Right kidney (tissue), 1 donor: ENCODE measurements around the gene CFAP58.

Experiments
- DNase-seq: peaks from one replicate; pipeline ENCODE4 v3.0.0-alpha.2; 2016

The CFAP58 gene

DNA sequence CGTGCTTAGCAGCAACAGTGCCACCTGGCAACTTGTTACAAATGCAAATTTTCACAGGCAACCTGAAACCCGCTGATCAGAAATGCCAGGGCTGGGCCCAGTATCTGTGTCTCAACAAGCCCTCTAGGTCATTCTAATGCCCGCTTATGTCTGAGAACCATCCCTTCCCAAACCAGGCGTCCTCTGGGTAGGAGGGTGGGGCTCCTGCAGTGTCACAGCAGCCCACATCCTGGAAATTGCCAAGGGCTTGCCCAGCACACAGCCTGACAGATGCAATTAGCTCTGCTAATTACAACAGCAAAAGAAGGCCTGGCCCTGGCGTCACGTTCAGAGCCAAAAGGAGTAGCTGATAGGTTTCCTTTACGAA lies 31.2 kb upstream of the CFAP58 start:
- no peak for DNase-seq

DNA sequence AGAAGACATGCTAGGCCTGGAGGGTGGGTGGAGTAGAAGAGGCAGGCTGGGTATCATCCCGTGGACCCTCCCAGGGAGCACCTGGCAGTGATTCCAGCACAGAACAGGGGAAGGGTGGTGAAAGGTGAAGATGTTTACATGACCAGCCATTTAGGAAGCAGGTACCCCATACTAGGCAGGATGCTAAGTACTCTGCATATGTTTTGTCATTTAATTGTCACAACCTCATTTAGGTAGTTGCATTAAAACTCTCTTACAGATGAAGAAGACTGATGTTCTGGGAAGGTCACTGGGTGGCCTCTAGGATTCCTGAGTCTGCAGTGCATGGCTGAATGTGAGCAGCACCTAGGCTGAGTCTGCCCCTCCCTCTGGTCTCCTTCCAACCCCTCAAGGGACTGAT lies 30.5 kb upstream of the CFAP58 start:
- no peak for DNase-seq

DNA sequence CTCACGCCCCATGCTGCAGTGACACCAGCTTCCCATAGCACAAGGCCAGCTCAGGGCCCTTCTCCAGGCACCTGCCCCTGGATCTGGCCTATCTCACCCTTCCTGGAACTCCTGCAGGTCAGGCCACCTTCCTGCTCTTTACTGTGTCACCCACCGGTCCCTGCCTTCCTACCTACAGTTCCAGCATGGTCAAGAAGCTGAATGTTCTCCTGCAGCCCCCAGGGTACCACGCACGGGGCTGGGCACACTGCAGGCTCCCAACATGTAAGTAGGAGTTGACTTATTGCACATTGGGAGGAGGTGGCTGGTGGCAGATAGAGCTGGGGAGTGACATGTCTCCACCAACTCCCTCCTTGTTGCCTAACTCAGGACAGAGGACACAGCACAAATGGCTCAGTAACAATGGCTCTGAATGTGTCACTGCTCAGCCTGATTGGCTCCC lies 29.9 kb upstream of the CFAP58 start:
- DNase-seq, result no peak

DNA sequence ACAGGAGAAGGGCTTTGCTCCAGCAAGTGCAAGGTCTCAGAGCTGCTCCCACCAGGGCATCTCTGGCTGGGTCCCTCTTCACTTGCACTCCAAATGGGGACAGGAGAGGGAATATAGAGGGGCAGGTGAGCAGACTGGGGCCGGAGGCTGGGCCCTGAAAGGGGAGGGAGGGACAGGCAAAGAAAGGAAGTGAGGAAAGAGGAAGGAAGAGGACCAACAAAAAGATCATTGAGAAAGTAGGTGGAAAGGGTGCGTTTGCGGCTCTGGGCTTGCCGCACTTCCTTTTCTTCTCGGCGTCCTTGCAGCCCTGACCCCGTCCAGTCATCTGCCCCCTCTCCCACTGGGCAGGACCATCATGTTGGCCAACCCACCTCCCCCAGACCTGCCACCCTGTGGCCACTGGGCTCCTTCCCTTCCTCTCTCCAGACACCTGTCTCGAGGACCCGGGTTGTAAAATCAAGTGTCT lies 29.4 kb upstream of the CFAP58 start:
- no peak for DNase-seq

DNA sequence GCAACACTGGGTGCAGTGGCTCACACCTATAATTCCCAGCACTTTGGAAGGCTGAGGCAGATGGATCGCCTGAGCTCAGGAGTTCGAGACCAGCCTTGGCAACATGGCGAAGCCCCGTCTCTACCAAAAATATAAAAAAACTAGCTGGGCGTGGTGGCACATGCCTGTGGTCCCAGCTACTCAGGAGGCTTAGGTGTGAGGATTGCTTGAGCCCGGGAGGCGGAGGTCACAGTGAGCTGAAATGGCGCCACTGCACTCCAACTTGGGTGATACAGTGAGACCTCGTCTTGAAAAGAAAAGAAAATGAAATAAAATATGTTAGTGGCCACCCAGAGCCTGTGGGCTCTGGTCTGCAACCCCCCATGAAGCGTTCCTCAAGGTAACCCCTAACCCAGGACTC lies 28.7 kb upstream of the CFAP58 start:
- no peak for DNase-seq

DNA sequence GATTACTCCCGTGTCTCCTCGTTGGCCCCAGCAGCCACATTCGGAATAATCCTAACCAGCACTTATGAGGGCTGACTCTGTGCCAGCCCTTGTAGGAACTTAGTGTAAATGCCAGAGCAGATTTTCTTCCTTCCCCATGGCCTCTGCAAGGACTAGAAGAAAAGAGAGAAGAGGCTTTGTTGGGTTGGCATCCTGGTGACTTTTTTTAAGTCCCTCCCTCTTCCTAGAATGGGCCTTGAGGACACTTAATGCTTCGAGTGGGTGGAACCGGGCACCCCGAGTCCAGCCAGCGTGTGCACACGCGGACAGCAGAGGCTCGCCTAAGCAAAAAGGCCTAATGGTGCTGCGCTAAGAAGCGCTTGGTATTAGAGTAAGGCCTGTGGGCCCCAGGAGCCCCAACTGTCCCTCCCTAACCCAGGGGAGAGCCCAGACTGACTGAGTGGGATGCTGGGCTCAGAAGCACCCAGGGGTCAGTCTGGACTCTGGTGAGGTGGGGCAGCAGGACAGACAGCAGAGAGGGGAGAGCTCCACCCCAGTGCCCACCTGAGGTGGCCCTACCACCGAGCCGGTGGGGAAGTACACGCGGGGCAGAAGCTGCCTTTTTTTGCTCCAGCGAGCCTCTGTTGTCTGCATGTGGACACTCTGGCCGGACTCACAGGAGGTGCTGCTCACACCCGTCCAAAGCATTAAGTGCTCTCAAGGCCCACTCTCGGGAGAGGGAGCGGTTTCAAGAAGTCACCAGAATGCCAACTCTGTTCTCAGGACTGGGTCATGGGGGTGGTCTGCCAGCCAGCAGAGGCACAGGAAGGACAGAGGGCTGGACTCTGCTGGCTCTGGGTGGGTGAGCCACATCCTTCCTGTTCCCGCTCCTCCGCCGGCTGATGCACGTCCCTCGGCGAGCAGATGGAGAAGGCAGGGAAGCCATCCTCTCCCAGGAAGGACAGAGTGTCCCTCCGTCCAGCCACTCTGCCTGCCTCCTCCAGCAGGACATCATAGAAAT lies 27.9 kb upstream of the CFAP58 start:
- no peak for DNase-seq

DNA sequence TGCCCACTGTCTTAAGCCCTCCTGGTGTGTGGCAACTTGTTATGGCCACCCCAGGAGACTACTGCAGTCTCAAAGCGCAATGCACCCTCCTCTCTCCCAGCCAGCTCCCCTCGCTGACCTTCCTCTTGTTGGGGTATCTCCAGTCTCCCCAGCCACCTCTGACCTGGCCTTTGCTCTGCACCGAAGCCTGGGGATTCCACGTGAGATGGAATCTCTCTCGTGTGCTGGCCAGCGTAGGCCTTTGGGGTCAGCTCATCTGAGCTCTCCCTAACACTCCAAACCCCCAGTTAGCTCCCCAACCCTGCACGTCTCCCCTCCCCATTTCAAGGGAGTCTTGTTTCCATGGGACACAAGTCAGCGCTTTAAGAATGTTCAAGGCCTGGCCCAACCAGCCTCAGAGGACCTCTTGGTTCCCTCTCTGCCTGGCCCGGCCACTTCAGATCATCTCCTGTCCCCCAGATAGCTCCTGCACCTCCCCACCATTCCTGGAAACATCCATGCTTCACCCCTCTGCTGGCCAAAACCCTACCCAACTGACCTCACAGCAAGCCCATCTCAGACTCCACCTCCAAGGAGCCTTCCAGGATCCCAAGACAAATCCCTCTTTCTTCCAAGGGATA lies 26.5 kb upstream of the CFAP58 start:
- DNase-seq, result no peak

DNA sequence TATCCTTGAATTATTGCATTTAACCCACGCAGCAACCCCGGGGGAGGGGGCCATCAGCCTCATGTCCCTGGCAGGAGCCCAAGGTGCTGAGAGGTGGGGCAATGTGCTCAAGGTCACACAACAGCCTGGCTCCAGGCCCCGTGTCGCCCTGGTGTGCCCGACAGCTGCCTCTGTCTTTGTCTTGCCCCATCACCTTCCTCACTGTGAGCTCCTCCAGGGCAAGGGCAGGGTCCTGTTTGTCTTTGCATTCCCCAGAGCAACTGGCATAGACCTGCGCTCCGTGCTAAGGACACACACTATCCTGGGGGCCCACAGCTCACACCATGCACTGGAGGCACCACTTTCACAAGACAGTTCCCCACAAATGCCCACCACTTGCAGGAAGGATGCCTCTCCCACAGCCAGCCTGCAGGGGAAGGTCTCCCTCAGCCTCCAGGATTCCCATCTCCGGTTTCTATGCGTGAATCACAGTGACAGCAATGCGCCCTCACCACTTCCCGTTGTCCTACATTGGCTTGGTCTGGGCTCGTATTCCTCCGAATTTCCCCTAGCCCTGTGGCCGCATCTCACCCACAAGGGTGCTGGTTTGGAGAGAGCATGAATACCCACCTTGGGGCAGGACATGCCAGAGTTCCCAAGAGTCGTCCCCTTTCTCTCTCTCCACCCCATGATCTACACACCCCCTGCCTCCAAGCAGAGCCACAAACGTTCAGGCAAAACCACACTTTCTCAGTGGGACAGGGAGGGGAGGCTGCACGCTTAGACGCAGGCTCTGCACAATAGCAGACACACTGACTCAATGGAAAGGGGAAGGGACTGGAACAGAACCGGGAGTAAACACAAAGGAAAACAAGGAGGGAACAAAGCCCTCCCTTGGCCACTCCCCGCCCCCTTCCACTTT lies 25.6 kb upstream of the CFAP58 start:
- DNase-seq, result peak; percentile 71

DNA sequence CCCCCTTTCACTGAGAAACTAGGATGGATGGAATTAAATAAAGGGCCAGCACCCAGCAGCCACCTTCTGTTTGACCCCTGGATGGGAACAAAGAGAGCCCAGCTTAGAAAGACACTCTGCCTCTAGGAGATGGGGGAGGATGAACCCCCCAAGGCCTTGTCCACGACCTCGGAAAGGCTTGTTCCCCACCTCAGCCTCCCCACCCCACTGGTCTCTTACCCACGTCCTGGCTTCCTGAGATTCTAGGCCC lies 25.1 kb upstream of the CFAP58 start:
- no peak for DNase-seq

DNA sequence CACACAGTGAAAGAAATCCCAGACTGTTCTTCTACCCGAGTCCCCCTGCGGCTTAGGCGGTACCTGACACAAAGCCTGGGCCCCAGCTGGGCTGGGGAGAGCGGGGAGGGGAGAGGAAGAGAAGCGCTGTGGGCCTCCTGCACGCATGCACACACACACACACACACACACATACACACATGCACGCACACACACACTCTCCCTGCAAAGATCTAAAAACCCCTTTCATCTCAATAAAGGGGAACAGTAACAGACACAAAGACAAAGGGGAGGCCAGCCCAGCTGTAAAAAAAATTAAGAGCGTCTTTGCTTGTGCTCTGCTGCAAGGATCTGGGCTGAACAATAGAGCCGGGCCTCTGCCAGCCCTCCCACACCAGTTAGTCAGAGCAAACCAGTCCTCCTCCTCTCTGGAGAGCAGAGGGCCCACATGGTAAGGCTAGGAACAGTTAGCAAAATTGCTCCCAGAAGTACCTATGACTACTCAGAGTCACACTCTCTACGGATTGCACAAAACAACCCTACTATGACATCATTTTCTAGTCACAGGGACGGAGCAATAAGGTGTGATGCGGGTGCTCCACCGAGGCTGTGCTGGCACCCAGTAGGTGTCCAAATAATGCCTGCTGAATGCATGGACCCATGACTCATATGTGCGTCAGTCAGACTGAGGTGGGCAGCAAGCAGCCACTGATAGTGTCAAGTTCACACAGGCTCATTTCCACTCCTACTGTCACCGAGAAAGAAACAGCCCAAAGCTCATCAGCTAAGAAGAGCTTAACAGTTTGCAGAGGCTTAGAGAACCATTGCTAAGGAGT lies 24.5 kb upstream of the CFAP58 start:
- peak; percentile 84 for DNase-seq

DNA sequence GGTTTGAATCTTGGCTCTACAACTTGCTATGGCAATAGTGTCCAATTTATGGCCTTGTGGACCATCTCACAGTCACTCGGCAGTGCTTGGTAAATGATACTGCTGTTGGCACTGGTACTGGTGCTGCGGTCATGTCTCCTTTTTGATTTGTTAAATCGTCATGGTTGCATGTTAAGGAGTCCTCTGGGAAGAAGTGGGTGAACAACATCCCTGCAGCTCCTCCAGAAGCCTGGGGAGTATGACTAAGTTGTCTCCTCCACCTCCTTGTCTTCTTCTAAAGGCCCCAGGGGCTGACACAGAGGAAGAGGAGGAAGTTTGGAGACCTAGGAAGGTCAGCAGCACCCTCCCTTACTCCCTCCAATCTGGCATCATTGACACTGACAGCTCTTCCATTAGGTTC lies 23.9 kb upstream of the CFAP58 start:
- no peak for DNase-seq

DNA sequence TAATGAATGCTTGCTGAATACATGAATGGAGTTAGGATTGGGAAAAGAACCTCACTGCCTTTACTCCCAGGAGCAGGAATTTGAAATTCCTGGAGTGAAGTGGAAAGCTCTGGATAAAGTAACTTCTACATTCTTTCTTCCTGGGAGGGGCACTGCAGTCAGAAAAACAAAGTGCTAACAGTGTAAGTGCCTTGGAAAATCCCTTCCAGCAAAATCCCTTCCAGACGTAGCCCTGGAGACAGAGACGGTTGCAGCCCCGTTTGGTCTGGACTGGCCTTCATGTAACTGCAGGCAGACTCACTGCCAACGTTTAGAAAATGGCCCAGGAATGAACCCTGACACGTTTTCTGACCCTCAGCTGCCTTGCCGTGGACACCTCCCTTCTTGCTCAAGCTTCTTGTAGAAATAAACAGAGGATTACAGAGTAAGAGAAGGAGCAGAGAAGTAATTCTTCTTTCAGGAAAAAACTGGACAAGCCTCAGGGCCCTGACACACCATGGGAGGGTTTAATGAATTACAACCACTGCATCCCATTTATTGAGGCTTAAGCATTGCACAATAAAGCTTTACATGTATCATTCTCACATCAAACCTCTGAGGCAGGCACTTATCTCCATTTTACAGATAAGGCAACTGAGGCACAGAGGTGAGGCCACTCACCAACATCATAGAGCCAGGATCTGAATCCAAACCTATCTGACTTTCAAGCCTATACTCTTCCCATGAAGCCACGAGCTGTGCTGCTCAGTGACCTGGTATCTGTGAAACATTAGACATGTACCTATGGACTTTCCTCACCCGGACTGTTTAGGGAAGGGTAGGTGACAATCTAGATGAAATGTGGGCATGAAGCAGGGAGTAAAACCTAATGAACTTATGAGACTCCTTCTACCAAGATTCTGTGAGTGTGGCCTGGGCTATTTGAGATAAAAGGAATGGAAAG lies 23.2 kb upstream of the CFAP58 start:
- no peak for DNase-seq

DNA sequence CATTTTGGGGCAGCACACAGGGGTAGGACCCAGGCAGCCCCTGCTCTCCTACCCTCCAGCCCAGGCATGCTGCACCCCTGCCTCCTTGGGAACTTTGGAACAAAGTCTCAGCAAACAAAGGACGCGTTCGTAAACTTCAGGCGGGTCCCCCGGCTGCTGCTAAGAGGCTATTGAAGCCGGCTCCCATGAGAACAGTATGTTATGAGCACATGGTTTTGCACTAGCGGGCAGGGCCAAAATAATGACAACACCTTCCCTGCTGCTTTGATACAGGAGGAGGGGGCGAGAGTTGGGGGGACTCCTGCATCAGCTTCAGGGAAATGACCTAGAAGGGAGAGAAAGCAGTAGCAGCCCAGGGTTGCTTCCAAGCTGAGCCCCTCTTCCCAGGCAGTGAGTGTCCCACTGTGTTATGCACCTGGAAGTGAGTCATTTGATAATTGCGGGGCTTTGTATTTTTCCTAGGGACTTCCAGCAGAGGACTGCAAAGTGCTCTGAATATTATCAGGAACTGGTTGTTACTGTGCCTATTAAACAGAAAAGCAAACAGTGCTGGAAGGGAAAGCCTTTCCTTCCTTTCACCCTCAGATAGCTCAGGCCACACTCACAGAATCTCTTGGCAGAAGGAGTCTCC lies 22.3 kb upstream of the CFAP58 start:
- DNase-seq, result peak; percentile 62

DNA sequence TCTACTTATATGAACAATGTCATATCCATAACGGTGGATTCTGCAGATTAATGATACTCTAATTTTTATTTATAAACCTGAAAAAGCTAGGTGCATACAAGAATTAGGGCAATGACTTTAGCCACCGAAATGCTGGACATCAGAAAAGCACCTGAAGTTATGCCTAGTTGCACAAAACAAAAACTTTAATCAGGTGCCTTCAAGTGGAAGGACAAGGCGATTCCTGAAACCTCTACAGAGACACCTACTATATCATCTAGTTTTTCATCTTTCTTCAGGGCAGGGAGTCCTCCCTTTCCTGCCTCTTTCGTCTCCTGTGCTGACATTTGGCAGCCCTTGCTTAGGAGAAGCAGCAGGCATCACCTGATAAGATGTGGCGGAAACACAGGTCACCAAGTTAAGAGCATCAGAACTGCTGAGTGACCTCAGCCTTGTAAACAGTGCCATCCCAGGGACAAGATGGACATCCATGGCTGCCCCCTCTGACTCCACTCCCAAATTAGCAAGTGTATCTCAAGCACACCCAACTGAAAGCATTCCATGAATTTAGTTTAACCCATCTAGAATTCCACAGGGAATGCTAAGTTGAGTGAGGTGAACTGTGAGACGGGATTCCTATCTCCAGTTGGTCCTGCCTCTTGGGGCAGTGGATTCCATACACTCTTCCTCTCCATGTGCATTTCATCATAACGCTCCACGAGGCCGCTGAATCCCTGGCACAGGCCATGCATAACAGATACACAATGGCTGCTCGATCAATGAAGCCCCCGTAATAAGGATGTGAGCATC lies 21.2 kb upstream of the CFAP58 start:
- DNase-seq, result no peak

DNA sequence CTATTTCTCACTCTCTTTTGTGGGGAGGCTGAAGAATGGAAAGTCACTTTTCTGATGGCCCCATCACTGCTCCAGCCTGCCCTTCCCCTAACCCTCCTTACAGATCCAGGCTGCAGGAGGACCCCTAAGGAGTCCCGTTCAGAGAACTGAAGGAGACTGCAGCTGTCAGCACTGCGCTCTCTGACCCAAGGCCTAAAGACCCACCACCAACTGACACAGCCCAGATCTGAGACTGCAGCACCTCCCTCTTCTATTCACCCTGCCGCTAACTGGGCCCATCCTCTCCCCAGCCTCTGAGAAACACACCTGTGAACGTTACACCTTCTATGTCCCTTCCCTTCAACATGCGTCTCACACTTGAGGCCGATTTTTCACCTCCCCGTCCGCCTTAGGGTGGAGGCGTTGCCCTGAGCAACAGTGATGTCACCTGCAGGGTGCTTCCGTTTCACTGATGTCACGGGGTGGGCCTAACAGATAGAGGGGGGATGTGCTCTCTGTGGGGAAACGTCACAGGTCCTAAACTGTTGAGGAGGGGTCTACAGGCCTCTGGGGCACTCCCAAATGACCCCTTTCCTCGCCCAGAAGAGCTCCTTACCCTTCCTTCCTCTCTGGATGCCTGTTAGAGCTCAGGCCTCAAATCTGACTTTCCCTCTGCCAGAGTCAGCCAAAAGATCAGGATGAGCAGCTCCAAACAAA lies 20.5 kb upstream of the CFAP58 start:
- no peak for DNase-seq

DNA sequence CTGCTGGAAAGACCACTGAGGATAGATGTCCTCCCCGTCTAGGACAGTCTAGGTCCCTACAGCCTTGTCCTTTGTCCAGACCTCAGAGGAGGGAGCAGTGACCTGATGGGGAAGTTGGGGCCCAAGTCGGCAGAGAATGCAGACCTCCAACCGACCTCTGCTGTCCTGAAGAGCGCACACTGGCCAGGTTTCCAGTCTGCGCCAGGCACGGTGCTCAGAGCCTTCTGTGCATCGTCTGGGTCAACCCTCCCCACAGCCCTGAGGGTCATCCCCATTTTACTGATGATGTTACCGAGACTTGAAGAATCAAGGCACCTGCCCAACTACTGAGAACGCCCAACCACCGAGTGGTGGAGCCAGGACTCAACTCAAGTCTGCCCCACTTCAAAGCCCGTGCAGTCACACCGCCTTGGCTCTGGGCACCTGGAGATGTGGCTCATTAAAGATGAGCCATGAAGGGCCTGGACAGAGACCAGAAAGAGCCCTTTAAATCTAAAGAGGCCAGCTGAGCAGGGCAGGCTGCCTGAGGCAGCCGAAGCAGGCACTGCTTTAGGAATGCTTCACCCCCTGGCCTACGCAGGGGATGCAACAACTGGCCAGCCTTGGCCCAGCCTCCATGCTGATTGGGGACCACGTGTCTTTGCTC lies 19.8 kb upstream of the CFAP58 start:
- DNase-seq, result no peak

DNA sequence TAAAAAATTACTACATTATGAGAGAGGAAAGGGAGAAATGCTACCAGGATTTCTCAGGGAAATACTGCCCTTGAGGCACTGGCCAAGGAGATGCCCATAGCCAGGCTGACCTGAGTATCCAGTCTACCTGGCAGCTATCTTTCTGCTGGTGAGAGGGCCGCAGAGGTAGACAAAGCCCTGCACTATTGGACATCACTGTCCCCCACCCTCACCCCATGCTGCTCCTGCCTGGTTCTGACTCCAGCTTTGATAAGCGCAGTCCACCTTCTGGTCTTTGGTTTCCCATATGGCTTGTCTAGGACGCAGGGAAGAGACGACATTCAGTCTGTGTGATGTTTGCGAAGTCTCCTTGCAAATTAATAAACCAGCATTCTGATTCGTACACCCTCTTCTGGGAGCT lies 19.1 kb upstream of the CFAP58 start:
- no peak for DNase-seq

DNA sequence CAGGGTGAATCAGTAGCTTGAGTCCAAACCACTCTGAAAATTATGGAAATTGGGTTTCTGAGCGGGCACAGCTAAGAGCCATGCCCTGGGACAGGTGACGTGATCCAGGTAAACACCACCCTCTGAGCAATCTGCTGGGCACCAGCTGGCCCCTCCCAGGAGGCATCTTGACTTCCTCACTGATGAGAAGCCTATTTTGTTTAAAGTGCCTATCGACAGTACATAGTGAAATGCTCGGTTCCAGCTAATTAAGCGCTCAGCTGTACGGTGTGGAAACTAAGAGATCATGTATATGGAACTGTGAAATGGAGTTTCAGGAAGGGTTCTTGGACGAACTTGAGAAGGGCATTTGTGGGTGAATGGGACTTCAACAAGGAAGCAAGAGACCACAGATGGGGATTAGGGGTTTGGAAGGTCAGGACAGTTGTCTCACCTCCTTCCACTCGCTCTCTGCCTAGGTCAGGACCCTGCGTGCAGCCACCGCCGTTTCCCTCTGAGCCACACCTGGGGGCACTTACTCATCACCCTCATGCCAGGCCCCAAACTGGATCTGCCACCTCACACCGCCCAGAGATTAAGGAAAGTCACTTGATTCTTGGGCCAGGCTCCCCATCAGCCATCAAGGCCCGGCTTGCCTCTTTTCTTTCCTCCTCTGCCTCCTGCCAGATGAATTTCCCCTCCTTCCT lies 18.5 kb upstream of the CFAP58 start:
- DNase-seq, result no peak
